WTC11 (cell line): Measurements from ENCODE around the gene ARHGAP26. TPM values are rescaled to one million over a fixed set of nuclear protein-coding genes. Genes with fewer than 3 reads are reported as not detected.

Experiments
- ATAC-seq: fragments of 200-7000 bp; cut with Tn5 transposase; 2 replicates; pipeline ENCODE4 v1.10.0; 2021; ENCODE audit warnings: mild to moderate bottlenecking, moderate library complexity
- CTCF ChIA-PET: fragments of 300-600 bp; sonication (Branson Sonifier 250); formaldehyde crosslinking; loops from one replicate; lab custom pipeline; 2021; ENCODE audit warnings: antibody characterized with exemption; lab: Charles Lee
- POLR2A ChIA-PET: fragments of 350-600 bp; sonication (Branson Sonifier 250); formaldehyde crosslinking; loops from one replicate; lab custom pipeline; 2021; ENCODE audit warnings: antibody characterized with exemption; lab: Charles Lee
- DNase-seq: peaks from one replicate; pipeline ENCODE4 v3.0.0; 2021; ENCODE audit warnings: low spot score
- H3K27ac Mint-ChIP-seq: 2 replicates; pipeline ENCODE4 v1.8.0; 2021; ENCODE audit warnings: mixed read lengths
- H3K27me3 Mint-ChIP-seq: 2 replicates; pipeline ENCODE4 v1.8.0; 2021; ENCODE audit warnings: low read depth, mild to moderate bottlenecking, moderate library complexity, mixed read lengths
- H3K36me3 Mint-ChIP-seq: 2 replicates; pipeline ENCODE4 v1.8.0; 2021; ENCODE audit warnings: mixed read lengths
- H3K4me1 Mint-ChIP-seq: 2 replicates; pipeline ENCODE4 v1.8.0; 2022; ENCODE audit warnings: mixed read lengths
- H3K4me3 Mint-ChIP-seq: 2 replicates; pipeline ENCODE4 v1.8.0; 2021; ENCODE audit warnings: mild to moderate bottlenecking, moderate library complexity, mixed read lengths
- H3K9me3 Mint-ChIP-seq: 2 replicates; pipeline ENCODE4 v1.8.0; 2021; ENCODE audit warnings: mixed read lengths
- ETV6 ChIP-seq: sonication (generic); formaldehyde crosslinking; IDR thresholded peaks from 2 replicates; pipeline ENCODE4 v1.8.1; 2022; ENCODE audit warnings: mild to moderate bottlenecking, missing genetic modification reagents
- FOXJ3 ChIP-seq: sonication (generic); formaldehyde crosslinking; IDR thresholded peaks from 2 replicates; pipeline ENCODE4 v1.9.0; 2021; ENCODE audit warnings: missing genetic modification reagents, mild to moderate bottlenecking, borderline replicate concordance
- FOXK1 ChIP-seq: sonication (generic); formaldehyde crosslinking; IDR thresholded peaks from 2 replicates; pipeline ENCODE4 v1.8.0; 2022; ENCODE audit warnings: mild to moderate bottlenecking, moderate library complexity, missing genetic modification reagents
- FOXP1 ChIP-seq: sonication (generic); formaldehyde crosslinking; IDR thresholded peaks from 2 replicates; pipeline ENCODE4 v1.8.0; 2022; ENCODE audit warnings: missing genetic modification reagents, mild to moderate bottlenecking, moderate library complexity, borderline replicate concordance
- MYBL2 ChIP-seq: sonication (generic); formaldehyde crosslinking; IDR thresholded peaks from 2 replicates; pipeline ENCODE4 v1.8.1; 2023; ENCODE audit warnings: mild to moderate bottlenecking, moderate library complexity, missing genetic modification reagents
- NR1H2 ChIP-seq: sonication (generic); formaldehyde crosslinking; IDR thresholded peaks from 2 replicates; pipeline ENCODE4 v1.9.0; 2021; ENCODE audit warnings: mild to moderate bottlenecking, moderate library complexity, missing genetic modification reagents
- OVOL2 ChIP-seq: fragments of 250-450 bp; sonication (Bioruptor Pico); IDR thresholded peaks from 2 replicates; pipeline ENCODE4 v1.9.0; 2021; ENCODE audit warnings: mild to moderate bottlenecking, borderline replicate concordance
- SMAD4 ChIP-seq: sonication (generic); formaldehyde crosslinking; IDR thresholded peaks from 2 replicates; pipeline ENCODE4 v1.8.0; 2022; ENCODE audit warnings: mild to moderate bottlenecking, missing genetic modification reagents
- TEAD1 ChIP-seq: sonication (generic); formaldehyde crosslinking; IDR thresholded peaks from 2 replicates; pipeline ENCODE4 v1.8.0; 2022; ENCODE audit warnings: mild to moderate bottlenecking, missing genetic modification reagents
- ZNF423 ChIP-seq: fragments of 250-450 bp; sonication (Bioruptor Pico); IDR thresholded peaks from 2 replicates; pipeline ENCODE4 v2.1.2; 2022; ENCODE audit warnings: mild to moderate bottlenecking, moderate library complexity
- ZNF671 ChIP-seq: fragments of 250-450 bp; sonication (Bioruptor Pico); IDR thresholded peaks from 2 replicates; pipeline ENCODE4 v1.8.0; 2021; ENCODE audit warnings: mild to moderate bottlenecking
- total RNA-seq: library from RNA; stranded (reverse); gene quantifications from 3 replicates; pipeline ENCODE4 v1.2.3, GENCODE V29; 2021
- TF ChIP-seq, protein P1 (sequence below): sonication (generic); formaldehyde crosslinking; conservative IDR thresholded peaks from 2 replicates; pipeline ENCODE4 v1.8.1; 2023; ENCODE audit warnings: mild to moderate bottlenecking, low read depth, missing genetic modification reagents, moderate library complexity
- TF ChIP-seq, protein P2 (sequence below): sonication (generic); formaldehyde crosslinking; IDR thresholded peaks from 2 replicates; pipeline ENCODE4 v1.8.1; 2023; ENCODE audit warnings: mild to moderate bottlenecking, missing genetic modification reagents, moderate library complexity
- TF ChIP-seq, protein P3 (sequence below): sonication (generic); formaldehyde crosslinking; IDR thresholded peaks from 2 replicates; pipeline ENCODE4 v1.8.1; 2022; ENCODE audit warnings: mild to moderate bottlenecking, moderate library complexity, missing genetic modification reagents
- TF ChIP-seq, protein P4 (sequence below): sonication (generic); formaldehyde crosslinking; IDR thresholded peaks from 2 replicates; pipeline ENCODE4 v1.8.1; 2023; ENCODE audit warnings: mild to moderate bottlenecking, missing genetic modification reagents, moderate library complexity
- TF ChIP-seq, protein P5 (sequence below): sonication (generic); formaldehyde crosslinking; IDR thresholded peaks from 2 replicates; pipeline ENCODE4 v1.8.0; 2022; ENCODE audit warnings: mild to moderate bottlenecking, missing genetic modification reagents
- TF ChIP-seq, protein P6 (sequence below): sonication (generic); formaldehyde crosslinking; IDR thresholded peaks from 2 replicates; pipeline ENCODE4 v1.8.0; 2023; ENCODE audit warnings: missing genetic modification reagents, mild to moderate bottlenecking, borderline replicate concordance

ARHGAP26 gene
- total RNA-seq, 1 experiment from 2014 or later = 22.3 TPM

DNA sequence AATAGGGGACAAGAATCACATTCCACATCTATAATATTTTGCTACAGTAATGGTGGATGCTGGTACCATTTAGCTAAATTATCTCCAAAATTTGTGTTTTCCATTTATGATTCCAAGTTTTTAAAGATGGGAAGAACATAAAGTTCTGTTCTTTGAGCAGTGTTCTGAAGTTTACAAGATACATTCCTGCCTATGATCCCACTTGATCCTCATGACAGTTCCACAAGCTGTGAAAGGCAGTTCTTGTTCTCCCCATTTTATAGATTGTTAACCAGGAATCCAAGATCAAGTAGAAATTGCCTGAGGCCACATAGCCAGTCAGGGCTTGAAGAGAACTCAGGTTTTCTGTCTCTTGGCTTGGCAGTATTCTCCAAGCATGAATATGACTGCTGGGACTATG lies 376.0 kb downstream of the ARHGAP26 start:
- CTCF ChIA-PET = no interaction called here
- Mint-ChIP-seq H3K9me3 (peaks cover 5% of the 10 kb centered on the region; the same call in 1 of the 2 replicates), H3K4me3 (no peak overlapping the region), H3K36me3 (peaks cover 14% of the 10 kb centered on the region), H3K27me3 (no peaks in the 10 kb centered on the region), H3K27ac (no peak overlapping the region), H3K4me1 (no peaks in the 10 kb centered on the region)
- ATAC-seq = no peak
- no peak for DNase-seq
- POLR2A ChIA-PET = no interaction called here
- TF ChIP-seq, protein P1, sequence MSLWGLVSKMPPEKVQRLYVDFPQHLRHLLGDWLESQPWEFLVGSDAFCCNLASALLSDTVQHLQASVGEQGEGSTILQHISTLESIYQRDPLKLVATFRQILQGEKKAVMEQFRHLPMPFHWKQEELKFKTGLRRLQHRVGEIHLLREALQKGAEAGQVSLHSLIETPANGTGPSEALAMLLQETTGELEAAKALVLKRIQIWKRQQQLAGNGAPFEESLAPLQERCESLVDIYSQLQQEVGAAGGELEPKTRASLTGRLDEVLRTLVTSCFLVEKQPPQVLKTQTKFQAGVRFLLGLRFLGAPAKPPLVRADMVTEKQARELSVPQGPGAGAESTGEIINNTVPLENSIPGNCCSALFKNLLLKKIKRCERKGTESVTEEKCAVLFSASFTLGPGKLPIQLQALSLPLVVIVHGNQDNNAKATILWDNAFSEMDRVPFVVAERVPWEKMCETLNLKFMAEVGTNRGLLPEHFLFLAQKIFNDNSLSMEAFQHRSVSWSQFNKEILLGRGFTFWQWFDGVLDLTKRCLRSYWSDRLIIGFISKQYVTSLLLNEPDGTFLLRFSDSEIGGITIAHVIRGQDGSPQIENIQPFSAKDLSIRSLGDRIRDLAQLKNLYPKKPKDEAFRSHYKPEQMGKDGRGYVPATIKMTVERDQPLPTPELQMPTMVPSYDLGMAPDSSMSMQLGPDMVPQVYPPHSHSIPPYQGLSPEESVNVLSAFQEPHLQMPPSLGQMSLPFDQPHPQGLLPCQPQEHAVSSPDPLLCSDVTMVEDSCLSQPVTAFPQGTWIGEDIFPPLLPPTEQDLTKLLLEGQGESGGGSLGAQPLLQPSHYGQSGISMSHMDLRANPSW (CRISPR knock-in tag) = no peak
- TF ChIP-seq, protein P2, sequence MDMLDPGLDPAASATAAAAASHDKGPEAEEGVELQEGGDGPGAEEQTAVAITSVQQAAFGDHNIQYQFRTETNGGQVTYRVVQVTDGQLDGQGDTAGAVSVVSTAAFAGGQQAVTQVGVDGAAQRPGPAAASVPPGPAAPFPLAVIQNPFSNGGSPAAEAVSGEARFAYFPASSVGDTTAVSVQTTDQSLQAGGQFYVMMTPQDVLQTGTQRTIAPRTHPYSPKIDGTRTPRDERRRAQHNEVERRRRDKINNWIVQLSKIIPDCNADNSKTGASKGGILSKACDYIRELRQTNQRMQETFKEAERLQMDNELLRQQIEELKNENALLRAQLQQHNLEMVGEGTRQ (CRISPR knock-in tag) = no peak
- TF ChIP-seq ETV6 (CRISPR knock-in tag) (no peak), ZNF671 (no peak), TEAD1 (no peak), ZNF423 (CRISPR knock-in tag) (no peak), NR1H2 (CRISPR knock-in tag) (no peak), MYBL2 (CRISPR knock-in tag) (no peak), FOXJ3 (no peak), FOXP1 (CRISPR knock-in tag) (no peak), OVOL2 (CRISPR knock-in tag) (no peak), FOXK1 (CRISPR knock-in tag) (no peak), SMAD4 (CRISPR knock-in tag) (no peak)
- TF ChIP-seq, protein P3, sequence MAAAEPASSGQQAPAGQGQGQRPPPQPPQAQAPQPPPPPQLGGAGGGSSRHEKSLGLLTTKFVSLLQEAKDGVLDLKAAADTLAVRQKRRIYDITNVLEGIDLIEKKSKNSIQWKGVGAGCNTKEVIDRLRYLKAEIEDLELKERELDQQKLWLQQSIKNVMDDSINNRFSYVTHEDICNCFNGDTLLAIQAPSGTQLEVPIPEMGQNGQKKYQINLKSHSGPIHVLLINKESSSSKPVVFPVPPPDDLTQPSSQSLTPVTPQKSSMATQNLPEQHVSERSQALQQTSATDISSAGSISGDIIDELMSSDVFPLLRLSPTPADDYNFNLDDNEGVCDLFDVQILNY (CRISPR knock-in tag) = no peak
- TF ChIP-seq, protein P4, sequence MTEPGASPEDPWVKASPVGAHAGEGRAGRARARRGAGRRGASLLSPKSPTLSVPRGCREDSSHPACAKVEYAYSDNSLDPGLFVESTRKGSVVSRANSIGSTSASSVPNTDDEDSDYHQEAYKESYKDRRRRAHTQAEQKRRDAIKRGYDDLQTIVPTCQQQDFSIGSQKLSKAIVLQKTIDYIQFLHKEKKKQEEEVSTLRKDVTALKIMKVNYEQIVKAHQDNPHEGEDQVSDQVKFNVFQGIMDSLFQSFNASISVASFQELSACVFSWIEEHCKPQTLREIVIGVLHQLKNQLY (CRISPR knock-in tag) = no peak
- TF ChIP-seq, protein P5, sequence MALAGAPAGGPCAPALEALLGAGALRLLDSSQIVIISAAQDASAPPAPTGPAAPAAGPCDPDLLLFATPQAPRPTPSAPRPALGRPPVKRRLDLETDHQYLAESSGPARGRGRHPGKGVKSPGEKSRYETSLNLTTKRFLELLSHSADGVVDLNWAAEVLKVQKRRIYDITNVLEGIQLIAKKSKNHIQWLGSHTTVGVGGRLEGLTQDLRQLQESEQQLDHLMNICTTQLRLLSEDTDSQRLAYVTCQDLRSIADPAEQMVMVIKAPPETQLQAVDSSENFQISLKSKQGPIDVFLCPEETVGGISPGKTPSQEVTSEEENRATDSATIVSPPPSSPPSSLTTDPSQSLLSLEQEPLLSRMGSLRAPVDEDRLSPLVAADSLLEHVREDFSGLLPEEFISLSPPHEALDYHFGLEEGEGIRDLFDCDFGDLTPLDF (CRISPR knock-in tag) = no peak
- TF ChIP-seq, protein P6, sequence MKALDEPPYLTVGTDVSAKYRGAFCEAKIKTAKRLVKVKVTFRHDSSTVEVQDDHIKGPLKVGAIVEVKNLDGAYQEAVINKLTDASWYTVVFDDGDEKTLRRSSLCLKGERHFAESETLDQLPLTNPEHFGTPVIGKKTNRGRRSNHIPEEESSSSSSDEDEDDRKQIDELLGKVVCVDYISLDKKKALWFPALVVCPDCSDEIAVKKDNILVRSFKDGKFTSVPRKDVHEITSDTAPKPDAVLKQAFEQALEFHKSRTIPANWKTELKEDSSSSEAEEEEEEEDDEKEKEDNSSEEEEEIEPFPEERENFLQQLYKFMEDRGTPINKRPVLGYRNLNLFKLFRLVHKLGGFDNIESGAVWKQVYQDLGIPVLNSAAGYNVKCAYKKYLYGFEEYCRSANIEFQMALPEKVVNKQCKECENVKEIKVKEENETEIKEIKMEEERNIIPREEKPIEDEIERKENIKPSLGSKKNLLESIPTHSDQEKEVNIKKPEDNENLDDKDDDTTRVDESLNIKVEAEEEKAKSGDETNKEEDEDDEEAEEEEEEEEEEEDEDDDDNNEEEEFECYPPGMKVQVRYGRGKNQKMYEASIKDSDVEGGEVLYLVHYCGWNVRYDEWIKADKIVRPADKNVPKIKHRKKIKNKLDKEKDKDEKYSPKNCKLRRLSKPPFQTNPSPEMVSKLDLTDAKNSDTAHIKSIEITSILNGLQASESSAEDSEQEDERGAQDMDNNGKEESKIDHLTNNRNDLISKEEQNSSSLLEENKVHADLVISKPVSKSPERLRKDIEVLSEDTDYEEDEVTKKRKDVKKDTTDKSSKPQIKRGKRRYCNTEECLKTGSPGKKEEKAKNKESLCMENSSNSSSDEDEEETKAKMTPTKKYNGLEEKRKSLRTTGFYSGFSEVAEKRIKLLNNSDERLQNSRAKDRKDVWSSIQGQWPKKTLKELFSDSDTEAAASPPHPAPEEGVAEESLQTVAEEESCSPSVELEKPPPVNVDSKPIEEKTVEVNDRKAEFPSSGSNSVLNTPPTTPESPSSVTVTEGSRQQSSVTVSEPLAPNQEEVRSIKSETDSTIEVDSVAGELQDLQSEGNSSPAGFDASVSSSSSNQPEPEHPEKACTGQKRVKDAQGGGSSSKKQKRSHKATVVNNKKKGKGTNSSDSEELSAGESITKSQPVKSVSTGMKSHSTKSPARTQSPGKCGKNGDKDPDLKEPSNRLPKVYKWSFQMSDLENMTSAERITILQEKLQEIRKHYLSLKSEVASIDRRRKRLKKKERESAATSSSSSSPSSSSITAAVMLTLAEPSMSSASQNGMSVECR (CRISPR knock-in tag) = no peak
